K562 (cell line): ENCODE data around the gene SHMT1. TPM values are rescaled to one million over a fixed set of nuclear protein-coding genes. Genes with fewer than 3 reads are reported as not detected.

Experiments used
- CC2D1A ChIP-seq: fragments of 450-650 bp; IDR thresholded peaks from 2 replicates; pipeline ENCODE4 v1.6.1; 2017; ENCODE audit warnings: mild to moderate bottlenecking
- CTBP1 ChIP-seq: fragments of 450-650 bp; IDR thresholded peaks from 2 replicates; pipeline ENCODE4 v1.6.1; 2016; ENCODE audit warnings: borderline replicate concordance
- ETS1 ChIP-seq: conservative IDR thresholded peaks from 2 replicates; pipeline ENCODE4 v1.6.1; 2011; ENCODE audit warnings: low read depth, mild to moderate bottlenecking, low read length; ENCODE audit not compliant: control insufficient read depth
- GTF2F1 ChIP-seq: IDR thresholded peaks from 2 replicates; pipeline ENCODE4 v1.6.1; 2011; ENCODE audit warnings: low read depth, low read length, improper control_type of control experiment
- MAX ChIP-seq: sonication (generic); formaldehyde crosslinking; IDR thresholded peaks from 2 replicates; pipeline ENCODE4 v1.9.0; 2022; ENCODE audit warnings: mild to moderate bottlenecking, missing genetic modification reagents
- MGA ChIP-seq: fragments of 450-650 bp; IDR thresholded peaks from 2 replicates; pipeline ENCODE4 v1.6.1; 2016; ENCODE audit warnings: mild to moderate bottlenecking, moderate library complexity
- MTA3 ChIP-seq: fragments of 450-650 bp; formaldehyde crosslinking; IDR thresholded peaks from 2 replicates; pipeline ENCODE4 v1.6.1; 2017; ENCODE audit warnings: mild to moderate bottlenecking, borderline replicate concordance
- PKNOX1 ChIP-seq: fragments of 450-650 bp; IDR thresholded peaks from 2 replicates; pipeline ENCODE4 v1.6.1; 2016
- STAT5B ChIP-seq: fragments of 250-450 bp; sonication (Bioruptor Pico); IDR thresholded peaks from 2 replicates; pipeline ENCODE4 v1.8.0; 2021; ENCODE audit warnings: mild to moderate bottlenecking, inconsistent platforms
- TEAD1 ChIP-seq, 2 experiments: fragments of 450-650 bp in 1 of 2; sonication (generic) in 1 of 2; formaldehyde crosslinking; IDR thresholded peaks; 2 replicates each; pipeline versions ENCODE4 v1.4.0 to v1.8.0; 2020 to 2022; ENCODE audit warnings: mild to moderate bottlenecking in 2 of 2, missing genetic modification reagents in 1 of 2
- YY1 ChIP-seq, 3 experiments: IDR thresholded peaks; 2 replicates each; pipeline ENCODE4 v1.6.1; 2011; ENCODE audit warnings: low read length in 2 of 3, mild to moderate bottlenecking in 2 of 3, moderate library complexity in 2 of 3, borderline replicate concordance in 1 of 3, control low read depth in 1 of 3, low read depth in 1 of 3; ENCODE audit not compliant: insufficient read depth in 3 of 3, insufficient replicate concordance in 2 of 3, control insufficient read depth in 1 of 3, insufficient read length in 1 of 3; ENCODE audit errors: extremely low read depth in 1 of 3
- ZFPM2 ChIP-seq: fragments of 250-450 bp; sonication (Bioruptor Pico); IDR thresholded peaks from 2 replicates; pipeline ENCODE4 v1.5.1; 2022; ENCODE audit warnings: mild to moderate bottlenecking
- polyA plus RNA-seq, 8 experiments: library from polyadenylated mRNA; depleted of rRNA in 4 of 8; stranded (reverse) in 5 of 8; unstranded in 3 of 8; fragments of >200 nt; fragmentation: Nextera tagmentation in 2 of 8; fragmentation: Illumina TruSeq in 1 of 8; extraction: Ambion mirVana in 2 of 8; extraction: Trizol in 1 of 8; gene quantifications; 2 replicates each; pipeline versions ENCODE4 v1.2.1 to v1.2.3, GENCODE V29; 2011 to 2014; ENCODE audit warnings: inconsistent platforms in 1 of 8, missing spikeins in 1 of 8
- total RNA-seq, 7 experiments: library from RNA; depleted of rRNA in 6 of 7; stranded (reverse); fragments of >200 nt in 6 of 7; fragmentation: Illumina TruSeq in 2 of 7; extraction: Trizol in 2 of 7; gene quantifications; 2 replicates each; pipeline versions ENCODE4 v1.2.1 to v1.2.3, GENCODE V29; 2011 to 2021; ENCODE audit warnings: low replicate concordance in 1 of 7

The SHMT1 gene
- total and polyA plus RNA-seq, 9 of the 15 experiments (the other 6 are each of a cell fraction or from before 2014, with no cell fraction given): 3.3 to 31.2 (median 23.3) TPM

GRCh38 chr17:18314731-18315561 is 48.4 kb downstream of the SHMT1 start, which contains the start of the genes SMCR8 and TOP3A (continued):
- TF ChIP-seq MTA3 (no peak), ZFPM2 (CRISPR knock-in tag) (no peak), PKNOX1 (no peak), YY1 (IDR thresholded peaks at IDR 0.05; ENCODE audit: borderline replicate concordance in 1 of 3, control insufficient read depth in 1 of 3, extremely low read depth in 1 of 3, insufficient read depth in 3 of 3, insufficient read length in 1 of 3, insufficient replicate concordance in 2 of 3, low read depth in 1 of 3, low read length in 2 of 3) (peak; percentile 84 to 98 (median 95)), CC2D1A (no peak), STAT5B (CRISPR knock-in tag) (no peak), CTBP1 (no peak), MAX (CRISPR knock-in tag) (peak; percentile 73), TEAD1 (CRISPR knock-in tag; IDR thresholded peaks at IDR 0.05) (peak in 1 of 2 experiments; percentile 31; a peak in 1 of 4 replicates), GTF2F1 (no peak), ETS1 (peak; percentile 87; the same call in 1 of the 2 replicates), MGA (peak; percentile 74)
